GM23248 (cell line): ENCODE data around the gene ATP2A3. TPM values are rescaled to one million over a fixed set of nuclear protein-coding genes. Genes with fewer than 3 reads are reported as not detected.

Experiments
- DNase-seq: peaks from one replicate; pipeline ENCODE4 v3.0.0-alpha.2; 2015
- H2AFZ ChIP-seq: fragments of 200-600 bp; sonication (generic); 2 replicates; pipeline ENCODE4 v1.6.1; 2016; ENCODE audit warnings: antibody characterized with exemption
- H3F3A ChIP-seq: fragments of 200-600 bp; sonication (generic); 2 replicates; pipeline ENCODE4 v1.6.1; 2016; ENCODE audit warnings: mild to moderate bottlenecking, antibody characterized with exemption, mixed run types; ENCODE audit not compliant: insufficient read depth
- H3K27ac ChIP-seq: fragments of 200-600 bp; sonication (generic); 2 replicates; pipeline ENCODE4 v1.5.1; 2016; ENCODE audit warnings: mild to moderate bottlenecking
- H3K27me3 ChIP-seq: fragments of 200-600 bp; sonication (generic); replicated peaks from 2 replicates; pipeline ENCODE4 v1.6.1; 2016; ENCODE audit warnings: mild to moderate bottlenecking; ENCODE audit not compliant: insufficient read depth
- H3K36me3 ChIP-seq: fragments of 200-600 bp; sonication (generic); 2 replicates; pipeline ENCODE4 v1.6.1; 2016; ENCODE audit warnings: low read depth, mild to moderate bottlenecking
- H3K4me1 ChIP-seq: fragments of 200-600 bp; sonication (generic); 2 replicates; pipeline ENCODE4 v1.6.1; 2016; ENCODE audit warnings: mild to moderate bottlenecking; ENCODE audit not compliant: insufficient read depth
- H3K4me2 ChIP-seq: fragments of 200-600 bp; sonication (generic); one replicate; pipeline ENCODE4 v1.6.1; 2016; ENCODE audit warnings: mild to moderate bottlenecking; ENCODE audit not compliant: unreplicated experiment
- H3K4me3 ChIP-seq: fragments of 200-600 bp; sonication (generic); 2 replicates; pipeline ENCODE4 v1.5.1; 2016; ENCODE audit warnings: mild to moderate bottlenecking
- H3K79me2 ChIP-seq: fragments of 200-600 bp; sonication (generic); 2 replicates; pipeline ENCODE4 v1.6.1; 2016; ENCODE audit warnings: mild to moderate bottlenecking; ENCODE audit not compliant: insufficient read depth
- H3K9ac ChIP-seq: fragments of 200-600 bp; sonication (generic); 2 replicates; pipeline ENCODE4 v1.6.1; 2016; ENCODE audit warnings: mild to moderate bottlenecking
- H3K9me2 ChIP-seq: fragments of 200-600 bp; sonication (generic); 2 replicates; pipeline ENCODE4 v1.6.1; 2016; ENCODE audit warnings: mixed run types, mild to moderate bottlenecking, moderate library complexity; ENCODE audit not compliant: insufficient read depth
- H3K9me3 ChIP-seq: fragments of 200-600 bp; sonication (generic); one replicate; pipeline ENCODE4 v1.6.1; 2017; ENCODE audit warnings: low read depth
- H4K20me1 ChIP-seq: fragments of 200-600 bp; sonication (generic); 2 replicates; pipeline ENCODE4 v1.6.0; 2016; ENCODE audit not compliant: insufficient read depth
- EZH2 ChIP-seq: fragments of 200-600 bp; sonication (generic); IDR thresholded peaks from 2 replicates; pipeline ENCODE4 v1.6.1; 2018; ENCODE audit warnings: antibody characterized with exemption, mild to moderate bottlenecking; ENCODE audit not compliant: insufficient read depth, poor library complexity, severe bottlenecking
- EZH2phosphoT487 ChIP-seq: fragments of 200-600 bp; sonication (generic); IDR thresholded peaks from 2 replicates; pipeline ENCODE4 v1.6.1; 2018; ENCODE audit warnings: antibody characterized with exemption, moderate library complexity, mild to moderate bottlenecking, low read depth; ENCODE audit not compliant: insufficient read depth
- WGBS, 2 experiments: methylation state at CpG; one replicate each; pipeline ENCODE4 v1.1.6; 2015 to 2017; ENCODE audit warnings: low lambda C conversion rate in 2 of 2, low coverage in 1 of 2; ENCODE audit errors: missing lambda C conversion rate in 2 of 2; 5-methylcytosine and 5-hydroxymethylcytosine counted together
- in situ Hi-C: fragments of 300-500 bp; cut with MboI; formaldehyde crosslinking; loops from 2 replicates; pipeline ENCODE4 v1.15.0; 2020
- polyA plus RNA-seq: library from polyadenylated mRNA; unstranded; fragments of >200 nt; fragmentation: Nextera tagmentation; extraction: Ambion mirVana; gene quantifications from 2 replicates; pipeline ENCODE4 v1.2.1, GENCODE V29; 2016
- total RNA-seq: library from RNA; depleted of rRNA; stranded (reverse); fragments of >200 nt; shearing (Covaris generic); gene quantifications from 2 replicates; pipeline ENCODE4 v1.2.3, GENCODE V29; 2014

ATP2A3 gene
- total and polyA plus RNA-seq, 2 experiments from 2014 or later: 0.81 to 0.86 TPM

DNA sequence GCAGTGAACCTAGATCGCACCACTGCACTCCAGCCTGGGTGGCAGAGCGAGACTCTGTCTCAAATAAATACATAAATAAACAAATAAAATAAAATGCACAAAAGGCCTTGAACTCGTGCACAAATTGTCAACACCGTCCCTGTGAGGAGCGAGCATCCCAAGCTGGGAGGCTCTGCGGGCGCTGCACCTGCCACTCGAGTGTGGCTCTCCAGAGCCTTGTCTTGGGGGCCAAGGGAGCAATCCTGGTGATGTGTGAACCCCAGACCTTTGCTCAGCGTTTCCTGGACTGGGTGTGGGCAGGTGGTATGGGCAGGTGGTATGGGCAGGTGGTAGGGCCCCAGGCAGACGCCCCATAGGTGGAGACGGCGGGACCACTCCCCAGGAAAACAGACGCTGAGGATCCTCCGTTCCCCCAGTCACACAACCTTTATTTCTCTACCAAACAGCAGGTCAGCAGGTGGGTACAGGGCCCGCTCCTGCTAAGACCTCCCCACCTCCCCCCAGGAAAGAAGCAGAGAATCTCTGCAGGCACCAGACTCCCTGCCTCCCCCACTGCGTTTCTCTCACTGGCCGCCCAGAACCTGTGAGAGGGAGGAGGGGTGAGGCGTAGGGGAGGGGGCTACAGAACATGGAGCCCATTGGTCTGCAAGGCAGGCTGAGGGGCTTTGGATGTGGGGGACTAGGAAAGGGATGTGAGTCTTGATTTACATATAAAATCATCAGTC lies 40.6 kb downstream of the ATP2A3 start:
- Histone ChIP-seq H3K9me2 (no peaks in the 10 kb centered on the region), H3F3A (no peaks in the 10 kb centered on the region), H3K36me3 (no peaks in the 10 kb centered on the region), H3K9me3 (no peaks in the 10 kb centered on the region), H3K27me3 (no peaks in the 10 kb centered on the region), H3K9ac (no peak overlapping the region), H4K20me1 (no peaks in the 10 kb centered on the region), H2AFZ (no peak overlapping the region), H3K27ac (no peak overlapping the region), H3K4me2 (no peak overlapping the region), H3K79me2 (no peaks in the 10 kb centered on the region), H3K4me3 (no peak overlapping the region), H3K4me1 (no peaks in the 10 kb centered on the region)
- DNase-seq: no peak
- TF ChIP-seq EZH2phosphoT487 (no peak), EZH2 (no peak)
- WGBS, 2 experiments: 65 to 67% methylated on average over 16 to 18 of the region's 18 CpGs
- in situ Hi-C loops: no loop called here

DNA sequence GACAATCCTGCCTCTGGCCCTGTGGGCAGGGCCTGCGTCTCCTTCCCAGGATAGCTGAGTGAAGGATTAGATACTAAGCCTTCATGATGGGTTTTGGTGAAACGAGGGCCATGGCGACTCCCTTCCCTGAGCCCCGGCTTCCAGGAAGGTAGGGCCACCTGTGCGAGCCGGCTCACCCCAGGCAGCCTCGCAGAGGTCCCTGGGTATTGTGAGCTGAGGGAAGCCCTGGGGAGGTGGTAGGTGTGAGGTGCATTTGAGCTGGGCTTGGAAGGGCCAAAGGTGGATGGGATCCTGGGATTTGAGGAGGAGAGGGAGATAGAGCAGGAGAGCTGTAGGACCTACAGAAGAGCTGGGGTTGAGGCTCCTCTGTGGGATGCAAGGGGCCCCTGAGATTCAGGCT lies 41.5 kb downstream of the ATP2A3 start:
- in situ Hi-C loops: no loop called here
- DNase-seq: no peak

GRCh38 chr17:3921502-3922319 lies 42.5 kb downstream of the ATP2A3 start:
- Histone ChIP-seq H3K9me3 (no peaks in the 10 kb centered on the region), H3K9me2 (no peaks in the 10 kb centered on the region), H3K36me3 (no peaks in the 10 kb centered on the region), H3K79me2 (no peaks in the 10 kb centered on the region), H3K27me3 (no peaks in the 10 kb centered on the region), H2AFZ (no peak overlapping the region), H3F3A (no peaks in the 10 kb centered on the region), H3K9ac (no peak overlapping the region), H3K4me3 (no peak overlapping the region), H3K27ac (no peak overlapping the region), H3K4me2 (no peak overlapping the region), H4K20me1 (no peaks in the 10 kb centered on the region), H3K4me1 (no peaks in the 10 kb centered on the region)
- 71 to 72% methylated on average over 26 to 27 of the region's 27 CpGs for WGBS, 2 experiments
- TF ChIP-seq EZH2phosphoT487 (no peak), EZH2 (no peak)
- in situ Hi-C loops: no loop called here
- DNase-seq: no peak

More for the DNA sequence above, 41.5 kb downstream of the ATP2A3 start:
- Histone ChIP-seq H3K9me3 (no peaks in the 10 kb centered on the region), H2AFZ (no peak overlapping the region), H3K36me3 (no peaks in the 10 kb centered on the region), H3K4me1 (no peaks in the 10 kb centered on the region), H3K4me3 (no peak overlapping the region), H3K27me3 (no peaks in the 10 kb centered on the region), H3K9ac (no peak overlapping the region), H3K4me2 (no peak overlapping the region), H4K20me1 (no peaks in the 10 kb centered on the region), H3K79me2 (no peaks in the 10 kb centered on the region), H3F3A (no peaks in the 10 kb centered on the region), H3K9me2 (no peaks in the 10 kb centered on the region), H3K27ac (no peak overlapping the region)
- TF ChIP-seq EZH2phosphoT487: no peak
- 89% methylated on average over 7 of the region's 7 CpGs for WGBS, 2 experiments

DNA sequence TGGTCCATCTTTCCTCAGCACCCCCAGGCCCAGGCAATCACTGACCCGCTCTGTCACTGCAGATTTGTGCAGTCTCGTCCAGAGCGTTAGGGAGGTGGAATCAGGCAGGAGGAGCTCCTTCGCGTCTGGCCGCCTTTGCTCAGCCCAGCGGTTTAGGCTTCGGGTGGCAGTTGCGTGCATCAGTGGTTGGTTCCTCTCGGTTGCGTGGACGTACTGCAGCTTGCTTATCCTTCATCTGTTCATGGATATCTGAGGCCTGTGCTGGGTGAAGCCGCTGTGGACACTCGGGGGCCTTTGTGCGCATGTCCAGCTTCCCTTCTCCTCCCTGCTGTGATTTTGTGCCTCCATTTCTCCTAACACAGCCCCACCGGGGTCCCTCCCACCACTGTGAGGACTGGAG lies 43.2 kb downstream of the ATP2A3 start:
- Histone ChIP-seq H3K27ac (no peak overlapping the region), H3K9me2 (no peaks in the 10 kb centered on the region), H3K9ac (no peak overlapping the region), H3F3A (no peaks in the 10 kb centered on the region), H3K4me3 (no peak overlapping the region), H3K4me2 (no peak overlapping the region), H3K4me1 (no peaks in the 10 kb centered on the region), H3K9me3 (no peaks in the 10 kb centered on the region), H2AFZ (no peak overlapping the region), H3K79me2 (no peaks in the 10 kb centered on the region), H3K27me3 (no peaks in the 10 kb centered on the region), H4K20me1 (no peaks in the 10 kb centered on the region), H3K36me3 (no peaks in the 10 kb centered on the region)
- DNase-seq: no peak
- in situ Hi-C loops: no loop called here
- 76 to 79% methylated on average over 15 to 16 of the region's 16 CpGs for WGBS, 2 experiments
- TF ChIP-seq EZH2 (no peak), EZH2phosphoT487 (no peak)
